HepG2 (cell line): ENCODE results near the gene ENC1. TPM values are rescaled to one million over a fixed set of nuclear protein-coding genes. Genes with fewer than 3 reads are reported as not detected.
A peak's percentile ranks its signal among the peaks of the same experiment; 100 is the strongest.

ENCODE experiments used
- ATRX ChIP-seq: sonication (generic); formaldehyde crosslinking; IDR thresholded peaks from 2 replicates; pipeline ENCODE4 v1.4.0; 2020; ENCODE audit warnings: missing genetic modification reagents, borderline replicate concordance
- BHLHE40 ChIP-seq: IDR thresholded peaks from 2 replicates; pipeline ENCODE4 v1.6.1; 2011; ENCODE audit warnings: low read length, improper control_type of control experiment
- GFI1 ChIP-seq: sonication (generic); formaldehyde crosslinking; IDR thresholded peaks from 2 replicates; pipeline ENCODE4 v1.5.0; 2020; ENCODE audit warnings: missing genetic modification reagents, mild to moderate bottlenecking, borderline replicate concordance
- JUN ChIP-seq: sonication (generic); formaldehyde crosslinking; IDR thresholded peaks from 2 replicates; pipeline ENCODE4 v1.4.0; 2020; ENCODE audit warnings: mild to moderate bottlenecking, missing genetic modification reagents
- REL ChIP-seq: sonication (generic); formaldehyde crosslinking; conservative IDR thresholded peaks from 2 replicates; pipeline ENCODE4 v1.8.0; 2022; ENCODE audit warnings: mild to moderate bottlenecking, missing genetic modification reagents, moderate library complexity
- SALL1 ChIP-seq: sonication (generic); formaldehyde crosslinking; IDR thresholded peaks from 2 replicates; pipeline ENCODE4 v1.8.0; 2022; ENCODE audit warnings: mild to moderate bottlenecking, missing genetic modification reagents
- U2AF2 ChIP-seq: fragments of 200-400 bp; formaldehyde crosslinking; IDR thresholded peaks from 2 replicates; pipeline ENCODE4 v1.6.1; 2017; ENCODE audit warnings: low read depth, mild to moderate bottlenecking, low read length
- ZNF292 ChIP-seq: sonication (generic); formaldehyde crosslinking; IDR thresholded peaks from 2 replicates; pipeline ENCODE4 v1.8.1; 2022; ENCODE audit warnings: mild to moderate bottlenecking, low read depth, missing genetic modification reagents, borderline replicate concordance
- ZNF326 ChIP-seq: sonication (generic); formaldehyde crosslinking; IDR thresholded peaks from 2 replicates; pipeline ENCODE4 v1.4.0; 2020; ENCODE audit warnings: missing genetic modification reagents, borderline replicate concordance
- ZNF660 ChIP-seq: sonication (generic); formaldehyde crosslinking; IDR thresholded peaks from 2 replicates; pipeline ENCODE4 v1.5.1; 2020; ENCODE audit warnings: mild to moderate bottlenecking, low read depth, missing genetic modification reagents, borderline replicate concordance
- ZNF883 ChIP-seq: sonication (generic); formaldehyde crosslinking; IDR thresholded peaks from 2 replicates; pipeline ENCODE4 v1.5.1; 2020; ENCODE audit warnings: mild to moderate bottlenecking, missing genetic modification reagents; ENCODE audit errors: not compliant biosample characterization
- polyA plus RNA-seq, 8 experiments: library from polyadenylated mRNA; depleted of rRNA in 3 of 8; stranded (reverse) in 7 of 8; unstranded in 1 of 8; fragments of >200 nt; fragmentation: Illumina TruSeq in 4 of 8; extraction: Trizol in 4 of 8; gene quantifications; 2 replicates each; pipeline versions ENCODE4 v1.2.1 to v1.2.3, GENCODE V29; 2011 to 2016; ENCODE audit warnings: low read depth in 4 of 8, missing spikeins in 1 of 8, mixed read lengths in 1 of 8; ENCODE audit not compliant: insufficient read depth in 1 of 8
- total RNA-seq, 5 experiments: library from RNA; depleted of rRNA; stranded (reverse); fragments of >200 nt; fragmentation: Illumina TruSeq; extraction: Trizol; gene quantifications; 2 replicates each; pipeline ENCODE4 v1.2.3, GENCODE V29; 2016; ENCODE audit warnings: low read depth in 1 of 5
- TF ChIP-seq, protein P1 (sequence below): sonication (generic); formaldehyde crosslinking; IDR thresholded peaks from 2 replicates; pipeline ENCODE4 v1.8.1; 2022; ENCODE audit warnings: mild to moderate bottlenecking, missing genetic modification reagents
- TF ChIP-seq, protein P2 (sequence below): IDR thresholded peaks from 2 replicates; pipeline ENCODE4 v1.6.1; 2016; ENCODE audit warnings: control low read depth
- TF ChIP-seq, protein P3 (sequence below): sonication (generic); formaldehyde crosslinking; IDR thresholded peaks from 2 replicates; pipeline ENCODE4 v1.5.0; 2020; ENCODE audit warnings: mild to moderate bottlenecking, missing genetic modification reagents
- TF ChIP-seq, protein P4 (sequence below): sonication (generic); formaldehyde crosslinking; IDR thresholded peaks from 2 replicates; pipeline ENCODE4 v1.4.0; 2020; ENCODE audit warnings: missing genetic modification reagents, borderline replicate concordance

ENC1 gene
- total and polyA plus RNA-seq, 2 of the 13 experiments (the other 11 are each of a cell fraction or from before 2014, with no cell fraction given): 63.8 to 64.4 TPM

DNA sequence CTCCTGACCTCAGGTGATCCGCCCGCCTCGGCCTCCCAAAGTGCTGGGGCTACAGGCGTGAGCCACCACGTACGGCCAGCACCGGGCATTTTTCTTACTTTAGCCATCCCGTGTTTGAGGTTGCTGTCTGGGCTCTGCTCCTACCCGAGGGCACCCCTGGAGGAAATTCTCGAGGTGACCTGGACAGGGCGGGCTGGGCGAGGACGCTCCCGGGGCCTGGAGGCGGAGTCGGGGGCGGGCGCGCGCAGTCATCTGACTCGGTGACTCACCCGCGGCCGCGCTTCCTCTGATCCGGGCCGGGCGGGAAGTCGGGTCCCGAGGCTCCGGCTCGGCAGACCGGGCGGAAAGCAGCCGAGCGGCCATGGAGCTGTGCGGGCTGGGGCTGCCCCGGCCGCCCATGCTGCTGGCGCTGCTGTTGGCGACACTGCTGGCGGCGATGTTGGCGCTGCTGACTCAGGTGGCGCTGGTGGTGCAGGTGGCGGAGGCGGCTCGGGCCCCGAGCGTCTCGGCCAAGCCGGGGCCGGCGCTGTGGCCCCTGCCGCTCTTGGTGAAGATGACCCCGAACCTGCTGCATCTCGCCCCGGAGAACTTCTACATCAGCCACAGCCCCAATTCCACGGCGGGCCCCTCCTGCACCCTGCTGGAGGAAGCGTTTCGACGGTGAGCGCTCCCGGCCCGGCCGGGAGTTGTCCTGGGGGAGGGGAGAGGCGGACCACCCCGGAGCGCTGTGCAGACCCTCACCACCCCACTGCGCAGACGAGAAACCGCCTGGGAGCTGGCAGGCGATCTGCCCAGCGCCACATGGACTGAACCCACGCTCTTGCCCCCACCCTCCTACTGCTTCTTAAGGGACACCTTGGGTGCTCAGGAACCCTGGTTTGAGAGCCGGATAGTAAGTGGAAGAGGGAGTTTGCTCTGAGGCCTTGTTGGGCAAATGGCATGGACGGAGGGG lies 44.6 kb upstream of the ENC1 start, which contains the start of gene HEXB (continued):
- TF ChIP-seq ZNF883 (peak; percentile 69), ZNF326 (CRISPR knock-in tag) (no peak), REL (CRISPR knock-in tag) (peak; percentile 74; the same call in 1 of the 2 replicates), U2AF2 (no peak), ZNF660 (no peak), BHLHE40 (no peak), JUN (CRISPR knock-in tag) (peak; percentile 82; the same call in 1 of the 2 replicates), ZNF292 (no peak), ATRX (CRISPR knock-in tag) (no peak), SALL1 (CRISPR knock-in tag) (peak; percentile 77), GFI1 (CRISPR knock-in tag) (0 out of 2 replicates have a peak, but pooled peaks have one; percentile 36)
- TF ChIP-seq, protein P1, sequence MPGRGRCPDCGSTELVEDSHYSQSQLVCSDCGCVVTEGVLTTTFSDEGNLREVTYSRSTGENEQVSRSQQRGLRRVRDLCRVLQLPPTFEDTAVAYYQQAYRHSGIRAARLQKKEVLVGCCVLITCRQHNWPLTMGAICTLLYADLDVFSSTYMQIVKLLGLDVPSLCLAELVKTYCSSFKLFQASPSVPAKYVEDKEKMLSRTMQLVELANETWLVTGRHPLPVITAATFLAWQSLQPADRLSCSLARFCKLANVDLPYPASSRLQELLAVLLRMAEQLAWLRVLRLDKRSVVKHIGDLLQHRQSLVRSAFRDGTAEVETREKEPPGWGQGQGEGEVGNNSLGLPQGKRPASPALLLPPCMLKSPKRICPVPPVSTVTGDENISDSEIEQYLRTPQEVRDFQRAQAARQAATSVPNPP (CRISPR knock-in tag): no peak
- TF ChIP-seq, protein P2, sequence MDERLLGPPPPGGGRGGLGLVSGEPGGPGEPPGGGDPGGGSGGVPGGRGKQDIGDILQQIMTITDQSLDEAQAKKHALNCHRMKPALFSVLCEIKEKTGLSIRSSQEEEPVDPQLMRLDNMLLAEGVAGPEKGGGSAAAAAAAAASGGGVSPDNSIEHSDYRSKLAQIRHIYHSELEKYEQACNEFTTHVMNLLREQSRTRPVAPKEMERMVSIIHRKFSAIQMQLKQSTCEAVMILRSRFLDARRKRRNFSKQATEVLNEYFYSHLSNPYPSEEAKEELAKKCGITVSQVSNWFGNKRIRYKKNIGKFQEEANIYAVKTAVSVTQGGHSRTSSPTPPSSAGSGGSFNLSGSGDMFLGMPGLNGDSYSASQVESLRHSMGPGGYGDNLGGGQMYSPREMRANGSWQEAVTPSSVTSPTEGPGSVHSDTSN (CRISPR knock-in tag): no peak
- TF ChIP-seq, protein P3, sequence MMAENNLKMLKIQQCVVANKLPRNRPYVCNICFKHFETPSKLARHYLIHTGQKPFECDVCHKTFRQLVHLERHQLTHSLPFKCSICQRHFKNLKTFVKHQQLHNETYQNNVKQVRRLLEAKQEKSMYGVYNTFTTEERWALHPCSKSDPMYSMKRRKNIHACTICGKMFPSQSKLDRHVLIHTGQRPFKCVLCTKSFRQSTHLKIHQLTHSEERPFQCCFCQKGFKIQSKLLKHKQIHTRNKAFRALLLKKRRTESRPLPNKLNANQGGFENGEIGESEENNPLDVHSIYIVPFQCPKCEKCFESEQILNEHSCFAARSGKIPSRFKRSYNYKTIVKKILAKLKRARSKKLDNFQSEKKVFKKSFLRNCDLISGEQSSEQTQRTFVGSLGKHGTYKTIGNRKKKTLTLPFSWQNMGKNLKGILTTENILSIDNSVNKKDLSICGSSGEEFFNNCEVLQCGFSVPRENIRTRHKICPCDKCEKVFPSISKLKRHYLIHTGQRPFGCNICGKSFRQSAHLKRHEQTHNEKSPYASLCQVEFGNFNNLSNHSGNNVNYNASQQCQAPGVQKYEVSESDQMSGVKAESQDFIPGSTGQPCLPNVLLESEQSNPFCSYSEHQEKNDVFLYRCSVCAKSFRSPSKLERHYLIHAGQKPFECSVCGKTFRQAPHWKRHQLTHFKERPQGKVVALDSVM (CRISPR knock-in tag): 0 out of 2 replicates have a peak, but pooled peaks have one; percentile 15
- TF ChIP-seq, protein P4, sequence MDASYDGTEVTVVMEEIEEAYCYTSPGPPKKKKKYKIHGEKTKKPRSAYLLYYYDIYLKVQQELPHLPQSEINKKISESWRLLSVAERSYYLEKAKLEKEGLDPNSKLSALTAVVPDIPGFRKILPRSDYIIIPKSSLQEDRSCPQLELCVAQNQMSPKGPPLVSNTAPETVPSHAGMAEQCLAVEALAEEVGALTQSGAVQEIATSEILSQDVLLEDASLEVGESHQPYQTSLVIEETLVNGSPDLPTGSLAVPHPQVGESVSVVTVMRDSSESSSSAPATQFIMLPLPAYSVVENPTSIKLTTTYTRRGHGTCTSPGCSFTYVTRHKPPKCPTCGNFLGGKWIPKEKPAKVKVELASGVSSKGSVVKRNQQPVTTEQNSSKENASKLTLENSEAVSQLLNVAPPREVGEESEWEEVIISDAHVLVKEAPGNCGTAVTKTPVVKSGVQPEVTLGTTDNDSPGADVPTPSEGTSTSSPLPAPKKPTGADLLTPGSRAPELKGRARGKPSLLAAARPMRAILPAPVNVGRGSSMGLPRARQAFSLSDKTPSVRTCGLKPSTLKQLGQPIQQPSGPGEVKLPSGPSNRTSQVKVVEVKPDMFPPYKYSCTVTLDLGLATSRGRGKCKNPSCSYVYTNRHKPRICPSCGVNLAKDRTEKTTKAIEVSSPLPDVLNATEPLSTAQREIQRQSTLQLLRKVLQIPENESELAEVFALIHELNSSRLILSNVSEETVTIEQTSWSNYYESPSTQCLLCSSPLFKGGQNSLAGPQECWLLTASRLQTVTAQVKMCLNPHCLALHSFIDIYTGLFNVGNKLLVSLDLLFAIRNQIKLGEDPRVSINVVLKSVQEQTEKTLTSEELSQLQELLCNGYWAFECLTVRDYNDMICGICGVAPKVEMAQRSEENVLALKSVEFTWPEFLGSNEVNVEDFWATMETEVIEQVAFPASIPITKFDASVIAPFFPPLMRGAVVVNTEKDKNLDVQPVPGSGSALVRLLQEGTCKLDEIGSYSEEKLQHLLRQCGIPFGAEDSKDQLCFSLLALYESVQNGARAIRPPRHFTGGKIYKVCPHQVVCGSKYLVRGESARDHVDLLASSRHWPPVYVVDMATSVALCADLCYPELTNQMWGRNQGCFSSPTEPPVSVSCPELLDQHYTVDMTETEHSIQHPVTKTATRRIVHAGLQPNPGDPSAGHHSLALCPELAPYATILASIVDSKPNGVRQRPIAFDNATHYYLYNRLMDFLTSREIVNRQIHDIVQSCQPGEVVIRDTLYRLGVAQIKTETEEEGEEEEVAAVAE (CRISPR knock-in tag): no peak
